Ovary (tissue), 9 donors: Measurements from ENCODE around the gene SS18L1. TPM values are rescaled to one million over a fixed set of nuclear protein-coding genes. Genes with fewer than 3 reads are reported as not detected.

Experiments used
- DNase-seq, 5 donors: peaks; one replicate each; pipeline ENCODE4 v3.0.0-alpha.2; 2019 to 2020
- H3K27ac ChIP-seq, 2 donors: fragments of 200-600 bp; one replicate each; pipeline versions ENCODE4 v1.5.1 to v1.8.0; 2019 to 2022
- H3K27me3 ChIP-seq: fragments of 200-600 bp; one replicate; pipeline ENCODE4 v1.8.0; 2022
- H3K36me3 ChIP-seq: fragments of 200-600 bp; sonication (generic); one replicate; pipeline ENCODE4 v1.5.1; 2019
- H3K4me1 ChIP-seq: one replicate; pipeline ENCODE4 v1.8.1; 2013; ENCODE audit warnings: mild to moderate bottlenecking, moderate library complexity; ENCODE audit not compliant: insufficient read depth
- H3K4me3 ChIP-seq: fragments of 200-600 bp; sonication (generic); one replicate; pipeline ENCODE4 v1.5.1; 2017
- H3K9me3 ChIP-seq, 2 donors: fragments of 200-600 bp in 1 of 2; sonication (generic) in 1 of 2; one replicate each; pipeline versions ENCODE4 v1.5.1 to v1.8.1; 2013 to 2019; ENCODE audit warnings: mild to moderate bottlenecking in 1 of 2, moderate library complexity in 1 of 2
- CTCF ChIP-seq, 3 donors: fragments of 450-650 bp in 2 of 3; fragments of 200-600 bp in 1 of 3; IDR thresholded peaks; one replicate each; pipeline versions ENCODE4 v1.5.1 to v1.8.0; 2016 to 2022; ENCODE audit warnings: antibody characterized with exemption in 3 of 3, mild to moderate bottlenecking in 1 of 3
- EP300 ChIP-seq: sonication (generic); formaldehyde crosslinking; IDR thresholded peaks from one replicate; pipeline ENCODE4 v1.6.1; 2017; ENCODE audit warnings: antibody characterized with exemption
- POLR2A ChIP-seq: fragments of 450-650 bp; IDR thresholded peaks from one replicate; pipeline ENCODE4 v1.6.1; 2017; ENCODE audit warnings: antibody characterized with exemption, mild to moderate bottlenecking, moderate library complexity
- WGBS, 3 donors: extraction: QIAGEN DNeasy Blood & Tissue Kit in 1 of 3; methylation state at CpG; one replicate each; pipeline versions ENCODE4 v1.1.5 to v1.1.7; 2013 to 2017; 5-methylcytosine and 5-hydroxymethylcytosine counted together
- intact Hi-C, 4 donors: fragments of 100-400 bp; cut with DNase I; formaldehyde crosslinking; loops; one replicate each; pipeline versions ENCODE4 v1.11.0 to v1.15.1; 2022 to 2023
- polyA plus RNA-seq, 2 donors: library from polyadenylated mRNA; stranded (reverse); fragments of 200-250 nt in 1 of 2; fragments of 350-450 nt in 1 of 2; fragmentation: Illumina TruSeq in 1 of 2; extraction: RNeasy Lipid Tissue Mini Kit (QIAGEN cat#74804) in 1 of 2; gene quantifications; one replicate each; pipeline ENCODE4 v1.2.3, GENCODE V29; 2013 to 2014
- total RNA-seq, 7 donors: library from RNA; depleted of rRNA in 2 of 7; stranded (reverse); fragments of >200 nt in 2 of 7; fragmentation: NEBNext Ultra II Directional in 3 of 7; extraction: Animal tissue kit (Norgen Biotek cat#: 25700) in 3 of 7; gene quantifications; one replicate each; pipeline versions ENCODE4 v1.1.0 to v1.2.4, GENCODE V29; 2016 to 2023
- donor health status: DM: no; HTN: no; CAD: no; lungs with moderate emphysema.
- donor health status: DM: no; HTN: no; CAD: no.
- donor health status: Bipolar disorder and iron deficiency.
- donor health status: DM: yes; HTN: yes; CAD: no.
- donor health status: DM: no; HTN: no; CAD: no.
- donor health status: DM: yes; HTN: yes; CAD: no.

The SS18L1 gene
- total and polyA plus RNA-seq, 9 donors, result 7.7 to 14.3 (median 12.4) TPM

- Histone ChIP-seq H3K9me3 (no peaks in the 10 kb centered on the region), H3K27me3 (no peaks in the 10 kb centered on the region), H3K4me3 (no peak overlapping the region), H3K36me3 (no peaks in the 10 kb centered on the region), H3K4me1 (peaks cover 5% of the 10 kb centered on the region), H3K27ac (no peak overlapping the region)
- 74 to 76% (median 76%) methylated on average over 5 of the region's 5 CpGs for WGBS, 3 donors
- intact Hi-C loops, result loop anchor here in 1 of 4 donors (5.0 kb wide), 1 partner anchor 42 kb away; no protein-coding TSS in a partner anchor
- no peak for DNase-seq
- TF ChIP-seq EP300 (no peak), CTCF (IDR thresholded peaks at IDR 0.05) (no peak), POLR2A (no peak)
Observed at GRCh38 chr20:62119115-62119514, 24.5 kb upstream of the SS18L1 start.

GRCh38 chr20:62119591-62120364 is 23.8 kb upstream of the SS18L1 start:
- 55 to 75% (median 59%) methylated on average over 10 of the region's 10 CpGs for WGBS, 3 donors
- intact Hi-C loops, result loop anchor here in 2 of 4 donors (1.0 to 5.0 kb wide), 2 partner anchors 42 to 52 kb away; no protein-coding TSS in a partner anchor
- Histone ChIP-seq H3K9me3 (no peaks in the 10 kb centered on the region), H3K4me3 (no peak overlapping the region), H3K27me3 (no peaks in the 10 kb centered on the region), H3K36me3 (no peaks in the 10 kb centered on the region), H3K27ac (no peak overlapping the region), H3K4me1 (peaks cover 6% of the 10 kb centered on the region)
- TF ChIP-seq POLR2A (no peak), EP300 (no peak), CTCF (IDR thresholded peaks at IDR 0.05) (no peak)
- no peak for DNase-seq

GRCh38 chr20:62120365-62120762 is 23.2 kb upstream of the SS18L1 start:
- no peak for DNase-seq
- Histone ChIP-seq H3K4me3 (no peak overlapping the region), H3K36me3 (no peaks in the 10 kb centered on the region), H3K27ac (no peak overlapping the region), H3K27me3 (no peaks in the 10 kb centered on the region), H3K9me3 (no peaks in the 10 kb centered on the region), H3K4me1 (peaks cover 6% of the 10 kb centered on the region)
- intact Hi-C loops, result loop anchor here in 1 of 4 donors (1.0 kb wide), 1 partner anchor 53 kb away; no protein-coding TSS in a partner anchor
- no peak for TF ChIP-seq EP300
- no peak for TF ChIP-seq CTCF (IDR thresholded peaks at IDR 0.05)
- no peak for TF ChIP-seq POLR2A
- 90 to 91% (median 91%) methylated on average over 5 of the region's 5 CpGs for WGBS, 3 donors

GRCh38 chr20:62120990-62121775 is 22.4 kb upstream of the SS18L1 start:
- no peaks in the 10 kb centered on the region for H3K27me3 ChIP-seq
- H3K9me3 ChIP-seq, result no peaks in the 10 kb centered on the region
- intact Hi-C loops, result loop anchor here in 1 of 4 donors (1.0 kb wide), 1 partner anchor 54 kb away; no protein-coding TSS in a partner anchor
- TF ChIP-seq POLR2A, result no peak
- no peak for TF ChIP-seq EP300
- no peak for TF ChIP-seq CTCF (IDR thresholded peaks at IDR 0.05)
- DNase-seq, result peak in 1 of 5 donors; percentile 49
- peak overlapping the region; percentile 50 for H3K4me3 ChIP-seq
- H3K27ac ChIP-seq, result peak overlapping the region; percentile 84 to 96
- peaks cover 6% of the 10 kb centered on the region for H3K4me1 ChIP-seq
- WGBS, 3 donors, result 12 to 16% (median 13%) methylated on average over 45 of the region's 45 CpGs
- no peaks in the 10 kb centered on the region for H3K36me3 ChIP-seq
